Stimulated activated CD4-positive, alpha-beta T cell treated with anti-CD3 and anti-CD28 coated beads, TNF-alpha, amount 100 ng/mL, for 4 hours (primary cell): ENCODE measurements around the gene RPL31.
"Not testable (repeated sequence)": the region's sequence is repeated elsewhere in the genome, so short reads cannot be mapped to it uniquely, and the experiment has no call there.

Source experiments
- DNase-seq, 3 experiments: peaks; one replicate each; pipeline ENCODE4 v3.0.0-alpha.2; 2020; ENCODE audit warnings: low read depth in 3 of 3

Gene RPL31

GRCh38 chr2:101026253-101026701 lies 24.2 kb downstream of the RPL31 start:
- no peak for DNase-seq

GRCh38 chr2:101026923-101027469 lies 24.9 kb downstream of the RPL31 start:
- DNase-seq, result no peak

GRCh38 chr2:101027852-101028251 lies 25.8 kb downstream of the RPL31 start:
- DNase-seq, result no peak

GRCh38 chr2:101030866-101031554 lies 28.9 kb downstream of the RPL31 start:
- DNase-seq, result no peak

GRCh38 chr2:101032084-101032776 lies 30.1 kb downstream of the RPL31 start:
- no peak for DNase-seq

- no peak for DNase-seq
These were observed 34.5 kb downstream of the RPL31 start for GRCh38 chr2:101036562-101036961.

GRCh38 chr2:101037161-101037755 lies 35.2 kb downstream of the RPL31 start:
- no peak for DNase-seq

GRCh38 chr2:101038455-101039255 lies 36.6 kb downstream of the RPL31 start:
- DNase-seq, result no peak

GRCh38 chr2:101040072-101040471 lies 38.0 kb downstream of the RPL31 start:
- DNase-seq, result no peak

GRCh38 chr2:101040761-101041160 lies 38.7 kb downstream of the RPL31 start:
- DNase-seq, result no peak

GRCh38 chr2:101041413-101041812 lies 39.3 kb downstream of the RPL31 start:
- no peak for DNase-seq

- no peak for DNase-seq
These were observed 43.2 kb downstream of the RPL31 start for GRCh38 chr2:101045330-101045729.

- DNase-seq, result no peak
These were observed 45.1 kb downstream of the RPL31 start for GRCh38 chr2:101047075-101047766.

- DNase-seq, result no peak
These were observed 45.7 kb downstream of the RPL31 start for GRCh38 chr2:101047774-101048173.

GRCh38 chr2:101048756-101049155 lies 46.7 kb downstream of the RPL31 start:
- no peak for DNase-seq

GRCh38 chr2:101050886-101051285 lies 48.8 kb downstream of the RPL31 start:
- not testable (repeated sequence) for DNase-seq

- no peak for DNase-seq
These were observed 50.1 kb downstream of the RPL31 start for GRCh38 chr2:101052147-101052546.

GRCh38 chr2:101053117-101053516 lies 51.0 kb downstream of the RPL31 start:
- DNase-seq, result no peak
